ENCODE data around the gene KCNH2. TPM values are rescaled to one million over a fixed set of nuclear protein-coding genes. Genes with fewer than 3 reads are reported as not detected.

Gene KCNH2
- total and polyA plus RNA-seq, 2 donors (not counting 1 experiment from before 2014, with no cell fraction given), result 0.86 to 2.7 TPM

- Mint-ChIP-seq H3K27me3 (peaks cover 19% of the 10 kb centered on the region), H3K9me3 (ENCODE audit: insufficient read depth) (no peaks in the 10 kb centered on the region), H3K27ac (peak overlapping the region; percentile 87), H3K4me1 (peaks cover 43% of the 10 kb centered on the region), H3K4me3 (peak overlapping the region; percentile 94)
- ATAC-seq (ENCODE audit: low read depth), result peak; percentile 71
- intact Hi-C loops (cut with micrococcal nuclease), result loop anchor here (1.0 to 5.0 kb wide), 3 partner anchors 10 to 108 kb away; partner anchors contain the start of genes FASTK and TMUB1
- Histone ChIP-seq H3K27ac (ENCODE audit: low read length in 2 of 2) (peak overlapping the region in 1 of 2 donors; percentile 64), H3K9me3 (ENCODE audit: control extremely low read depth in 1 of 3, control insufficient read depth in 2 of 3, insufficient read depth in 1 of 3, low read length in 2 of 3) (peaks cover 0 to 29% (median 0%) of the 10 kb centered on the region in 3 donors), H3K27me3 (replicated peaks in 1 of 4; ENCODE audit: control extremely low read depth in 1 of 4, control insufficient read depth in 3 of 4, insufficient read depth in 4 of 4, low read length in 3 of 4) (peaks cover 0 to 41% (median 28%) of the 10 kb centered on the region in 4 experiments), H3K4me2 (replicated peaks; ENCODE audit: low read depth, low read length, poor library complexity, severe bottlenecking) (peak overlapping the region; percentile 92), H3K4me3 (ENCODE audit: control extremely low read depth in 1 of 5, extremely low read depth in 1 of 5, insufficient read depth in 1 of 5, low read depth in 2 of 5, low read length in 4 of 5) (peak overlapping the region; percentile 21 to 74 (median 60)), H3K9ac (ENCODE audit: low read length) (peak overlapping the region; percentile 66), H3K4me1 (ENCODE audit: control insufficient read depth in 2 of 2, insufficient read depth in 2 of 2, low read length in 2 of 2) (peaks cover 37 to 42% of the 10 kb centered on the region in 2 donors), H2AFZ (ENCODE audit: insufficient read depth, low read depth, low read length, poor library complexity, severe bottlenecking) (peak overlapping the region; percentile 83), H3K36me3 (replicated peaks in 1 of 2; ENCODE audit: control extremely low read depth in 1 of 2, control insufficient read depth in 1 of 2, extremely low read depth in 1 of 2, insufficient read depth in 2 of 2, low read length in 1 of 2) (no peaks in the 10 kb centered on the region), H3K79me2 (ENCODE audit: control insufficient read depth, insufficient read depth, low read length) (no peaks in the 10 kb centered on the region), H4K20me1 (ENCODE audit: control insufficient read depth, insufficient read depth, low read length, poor library complexity, severe bottlenecking) (no peaks in the 10 kb centered on the region)
- CTCF ChIA-PET, result interaction anchor here (0.7 to 1.9 kb wide), 8 partner anchors 9 to 136 kb away, joined by 3 to 6 read pairs (median 4); partner anchors contain the start of gene ABCB8
- POLR2A ChIA-PET, result no interaction called here
- DNase-seq, result peak; percentile 81
- no peak for TF ChIP-seq EZH2 (IDR thresholded peaks at IDR 0.05; ENCODE audit: borderline replicate concordance, insufficient read depth, low read depth, low read length, poor library complexity, severe bottlenecking)
- TF ChIP-seq, protein P1, sequence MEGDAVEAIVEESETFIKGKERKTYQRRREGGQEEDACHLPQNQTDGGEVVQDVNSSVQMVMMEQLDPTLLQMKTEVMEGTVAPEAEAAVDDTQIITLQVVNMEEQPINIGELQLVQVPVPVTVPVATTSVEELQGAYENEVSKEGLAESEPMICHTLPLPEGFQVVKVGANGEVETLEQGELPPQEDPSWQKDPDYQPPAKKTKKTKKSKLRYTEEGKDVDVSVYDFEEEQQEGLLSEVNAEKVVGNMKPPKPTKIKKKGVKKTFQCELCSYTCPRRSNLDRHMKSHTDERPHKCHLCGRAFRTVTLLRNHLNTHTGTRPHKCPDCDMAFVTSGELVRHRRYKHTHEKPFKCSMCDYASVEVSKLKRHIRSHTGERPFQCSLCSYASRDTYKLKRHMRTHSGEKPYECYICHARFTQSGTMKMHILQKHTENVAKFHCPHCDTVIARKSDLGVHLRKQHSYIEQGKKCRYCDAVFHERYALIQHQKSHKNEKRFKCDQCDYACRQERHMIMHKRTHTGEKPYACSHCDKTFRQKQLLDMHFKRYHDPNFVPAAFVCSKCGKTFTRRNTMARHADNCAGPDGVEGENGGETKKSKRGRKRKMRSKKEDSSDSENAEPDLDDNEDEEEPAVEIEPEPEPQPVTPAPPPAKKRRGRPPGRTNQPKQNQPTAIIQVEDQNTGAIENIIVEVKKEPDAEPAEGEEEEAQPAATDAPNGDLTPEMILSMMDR (IDR thresholded peaks at IDR 0.05), result peak; percentile 33
- WGBS (ENCODE audit: insufficient coverage), result 1% methylated on average over 86 of the region's 89 CpGs
Measured at GRCh38 chr7:150974468-150975391, 3.4 kb downstream of the KCNH2 start.
